GM19043 (cell line): ENCODE data around the gene VASN.
"Not testable (repeated sequence)": the region's sequence is repeated elsewhere in the genome, so short reads cannot be mapped to it uniquely, and the experiment has no call there.

Experiments
- ATAC-seq: cut with Tn5 transposase; IDR thresholded peaks from one replicate; pipeline ENCODE4 v1.9.1; 2021; ENCODE audit warnings: low read depth; ENCODE audit not compliant: unreplicated experiment

Gene VASN

DNA sequence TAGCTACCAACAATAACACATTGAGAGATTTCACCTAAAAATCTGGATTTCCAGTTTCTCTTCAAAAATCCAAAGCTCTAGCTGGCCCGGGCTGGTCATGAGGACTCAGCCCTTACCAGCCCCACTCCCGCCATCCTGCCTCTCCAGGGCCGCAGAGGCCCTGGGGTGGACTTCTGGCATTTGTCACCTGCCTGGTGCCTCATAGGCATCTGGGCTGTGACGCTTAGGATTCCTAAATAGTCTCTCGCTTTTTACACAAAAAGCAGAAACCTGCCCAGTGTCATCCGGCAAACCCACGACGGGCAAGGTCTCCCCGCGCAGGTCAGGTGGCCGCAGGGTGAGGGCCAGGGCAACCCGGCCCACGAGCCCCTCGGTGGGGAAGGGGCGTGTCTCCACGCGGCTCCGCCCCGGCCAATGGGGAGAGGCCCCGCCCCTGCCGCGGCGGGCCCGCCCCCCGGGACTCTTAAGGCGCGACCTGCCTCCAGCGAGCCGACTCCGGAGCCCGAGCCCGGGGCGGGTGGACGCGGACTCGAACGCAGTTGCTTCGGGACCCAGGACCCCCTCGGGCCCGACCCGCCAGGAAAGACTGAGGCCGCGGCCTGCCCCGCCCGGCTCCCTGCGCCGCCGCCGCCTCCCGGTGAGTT lies at the start of gene VASN:
Gene VASN (plus strand): TSS at position 492 of the 644 bp plus-strand sequence. CDS start 9,030 bp downstream, outside the sequence.
- peak; percentile 52 for ATAC-seq

DNA sequence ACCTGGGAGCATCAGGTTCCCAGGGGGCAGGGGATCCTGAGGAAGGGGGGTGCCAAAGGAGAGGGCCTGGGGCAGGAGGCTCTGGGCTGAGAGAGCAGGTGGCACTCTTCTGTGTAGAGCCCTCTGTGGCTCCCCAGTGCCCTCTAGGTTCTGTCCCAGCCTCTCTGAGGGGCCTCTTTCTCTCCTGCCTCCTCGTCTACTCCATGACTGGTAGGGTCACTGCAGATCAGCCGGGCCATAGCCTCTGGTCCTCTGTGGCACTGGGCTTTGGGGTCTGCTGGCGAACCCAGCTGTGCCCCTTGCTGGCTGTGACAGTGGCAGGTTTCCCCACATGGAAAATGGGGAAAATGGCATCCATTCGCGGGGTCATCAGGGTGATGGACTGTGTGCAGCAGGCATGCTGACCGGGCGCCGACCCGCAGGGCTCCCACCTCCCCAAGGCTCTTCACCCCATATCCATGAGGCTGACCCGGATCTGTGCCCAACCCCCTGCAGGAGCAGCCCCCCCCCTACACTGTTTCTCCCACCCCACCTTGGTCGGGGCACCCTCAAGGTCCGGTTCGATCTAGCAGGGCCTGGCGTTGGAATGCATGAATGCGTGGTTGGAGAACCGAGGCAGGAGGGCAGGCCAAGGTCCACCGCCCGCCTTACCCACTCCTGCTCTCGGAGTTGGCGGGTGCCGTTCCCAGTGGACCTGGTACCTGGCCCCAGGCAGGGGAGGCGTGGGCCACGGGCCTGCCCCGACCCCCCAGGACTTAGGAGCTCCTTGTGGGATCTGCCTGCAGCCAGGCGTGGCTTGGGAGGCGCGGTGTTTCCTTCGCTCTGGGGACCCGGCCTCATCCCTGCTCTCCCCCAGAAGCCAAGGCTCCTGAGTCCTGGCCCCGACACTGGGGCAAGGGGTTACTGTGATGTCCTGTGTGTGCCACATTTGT lies 49.3 kb upstream of the VASN start:
- no peak for ATAC-seq

DNA sequence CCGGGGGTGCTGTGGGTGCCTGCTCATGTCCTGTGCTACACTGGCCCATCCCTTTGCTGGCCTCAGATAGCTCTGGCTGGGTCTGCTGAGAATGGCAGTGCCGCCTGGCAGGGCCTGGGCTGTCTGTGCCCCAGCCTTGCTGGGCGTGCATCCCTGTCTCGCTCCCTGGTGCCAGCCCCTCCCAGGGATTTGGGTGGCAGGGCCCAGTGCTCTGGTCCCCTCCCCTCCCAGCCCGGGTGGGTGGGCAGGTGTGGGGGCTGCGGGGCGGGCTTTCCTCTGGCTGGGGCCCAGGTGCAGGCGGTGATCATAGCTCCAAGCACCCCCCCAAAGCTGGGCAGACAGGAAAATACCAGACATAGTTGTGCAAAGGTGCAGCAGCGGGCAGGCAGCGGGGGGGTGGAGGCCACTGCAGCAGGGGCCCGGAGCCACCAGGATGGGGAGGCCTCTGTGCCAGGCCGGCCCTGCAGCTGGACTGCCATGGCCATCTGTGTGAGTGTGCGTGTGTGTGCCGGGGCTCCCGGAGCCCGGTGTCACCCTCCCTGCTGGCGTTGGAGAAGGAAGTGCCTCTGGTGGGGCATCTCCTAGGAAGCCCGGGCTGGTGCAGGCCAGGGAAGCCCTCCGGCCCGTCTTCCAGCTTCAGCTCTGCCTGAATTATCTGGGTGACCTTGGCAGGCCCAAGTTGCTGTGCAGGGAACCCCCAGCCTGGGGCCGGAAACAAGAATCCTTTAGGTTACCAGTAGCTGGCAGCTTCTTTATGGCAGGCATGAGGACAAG lies 48.4 kb upstream of the VASN start:
- no peak for ATAC-seq

DNA sequence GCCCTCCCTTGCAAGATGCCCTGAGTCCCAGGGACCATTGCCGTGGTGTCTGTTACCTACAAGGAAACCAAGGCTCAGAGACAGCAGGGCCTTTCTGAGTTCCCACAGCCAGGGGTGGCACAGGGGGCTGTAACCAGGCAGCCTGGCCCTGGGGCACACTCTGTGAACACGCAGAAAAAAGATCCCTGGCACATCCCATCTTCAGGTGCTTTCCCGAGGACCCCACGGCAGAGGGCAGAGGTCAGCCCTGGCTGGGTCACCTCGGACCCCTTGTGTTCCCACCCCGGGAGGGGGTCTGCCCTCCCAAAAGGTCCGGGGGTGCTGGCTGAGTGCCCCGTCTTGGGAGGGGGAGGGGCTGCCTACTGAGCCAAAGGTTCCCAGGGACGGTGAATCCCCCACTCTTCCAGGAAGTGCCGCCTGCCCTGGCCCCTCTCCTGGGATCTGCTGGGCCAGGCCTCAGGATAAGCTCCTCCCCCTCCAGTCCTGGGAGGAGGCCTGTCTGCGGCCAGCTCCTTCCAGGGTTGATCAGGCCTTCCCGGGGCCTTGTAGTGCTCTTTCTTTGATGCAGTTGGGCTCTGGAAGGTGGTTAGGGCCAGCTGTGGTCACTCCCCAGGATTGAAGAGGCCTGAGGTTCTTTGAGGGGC lies 47.7 kb upstream of the VASN start:
- no peak for ATAC-seq

DNA sequence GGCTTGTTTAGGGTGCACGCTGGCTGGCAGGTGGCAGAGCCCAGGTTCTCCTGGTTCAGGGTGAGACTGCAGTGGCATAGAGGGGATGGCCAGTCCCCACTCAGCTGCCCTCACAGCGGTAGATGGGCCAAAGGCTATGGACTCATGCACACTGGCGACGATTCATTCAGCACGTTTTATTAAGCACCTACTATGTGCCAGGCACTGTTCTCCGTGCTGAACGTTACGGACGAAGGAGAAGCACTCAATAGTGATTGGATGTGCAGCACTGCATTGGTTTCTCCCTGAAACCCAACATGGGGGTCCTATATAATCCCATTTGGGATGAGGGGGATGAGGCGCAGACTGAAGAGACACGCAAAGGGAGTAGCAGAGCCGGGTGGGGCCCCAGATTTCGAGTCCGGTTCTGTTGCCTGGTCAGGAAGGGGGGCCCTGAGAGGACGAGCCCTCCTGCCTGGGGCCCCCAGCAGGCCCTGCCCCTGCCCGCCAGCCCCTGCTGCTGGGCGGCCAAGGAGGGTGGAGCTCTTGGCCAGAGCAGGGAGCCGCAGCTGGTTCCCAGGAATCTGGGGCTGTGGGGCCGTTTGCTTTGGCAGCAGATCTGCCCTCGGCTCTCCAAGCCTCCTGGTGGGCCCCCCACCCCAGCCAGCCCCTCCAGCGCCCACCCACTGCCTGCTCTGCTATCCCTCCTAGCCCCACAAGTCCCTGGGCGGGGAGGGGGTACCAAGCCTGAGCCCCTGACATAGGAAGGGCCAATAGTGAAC lies 47.0 kb upstream of the VASN start:
- ATAC-seq: no peak

DNA sequence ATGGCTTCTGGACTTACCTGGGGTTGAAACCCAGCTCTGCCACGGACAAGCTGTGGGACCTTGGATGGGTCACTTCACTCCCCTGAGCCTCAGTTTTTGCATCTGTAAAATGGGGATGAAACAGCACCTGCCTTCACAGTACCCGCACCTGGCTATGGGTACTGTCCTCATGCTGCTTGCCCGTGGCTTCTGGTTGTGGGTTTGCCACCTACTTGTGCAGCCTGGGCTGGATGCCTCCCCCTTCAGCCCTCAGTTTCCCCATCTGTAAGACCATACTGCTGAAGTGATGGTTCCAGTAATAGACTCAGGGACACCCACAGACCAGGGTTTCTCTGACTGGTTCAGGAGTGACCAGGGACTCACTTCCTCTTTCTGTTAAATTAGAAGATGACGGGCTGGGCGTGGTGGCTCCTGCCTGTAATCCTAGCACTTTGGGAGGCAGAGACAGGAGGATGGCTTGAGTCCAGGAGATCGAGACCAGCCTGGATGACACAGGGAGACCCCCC lies 46.3 kb upstream of the VASN start:
- no peak for ATAC-seq

DNA sequence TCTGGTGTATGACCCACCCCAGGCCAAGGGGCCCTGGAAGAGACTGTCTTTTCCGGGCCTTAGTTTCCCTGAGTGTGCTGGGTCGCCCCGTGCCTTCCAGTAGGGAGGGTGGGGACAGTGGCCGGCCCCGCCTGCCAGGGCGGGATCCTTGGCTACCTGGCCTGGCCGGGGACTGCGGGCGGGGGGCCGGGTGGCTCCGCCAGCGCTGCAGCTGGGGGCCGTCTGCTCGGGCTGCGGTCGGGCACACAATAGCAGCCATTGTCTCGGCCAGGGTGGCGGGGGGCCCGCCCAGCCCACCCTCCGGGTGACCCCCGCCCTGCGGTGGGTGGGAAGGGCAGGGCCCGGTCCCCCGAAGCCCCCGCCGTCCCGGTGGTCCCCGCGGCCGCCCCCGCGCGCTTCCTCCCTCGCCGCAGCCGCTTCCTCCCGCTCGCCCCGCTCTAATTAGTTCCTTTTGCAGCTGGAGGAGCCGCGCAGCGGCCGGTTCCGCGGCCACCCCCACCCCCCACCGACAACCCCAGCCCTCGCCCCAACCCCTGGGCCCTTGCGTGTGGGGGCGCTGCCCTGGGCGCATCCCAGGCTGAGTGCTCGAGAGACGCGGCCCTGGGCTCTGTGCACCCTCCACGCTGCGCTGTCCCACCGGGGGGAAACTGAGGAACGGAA lies 44.1 kb upstream of the VASN start:
- ATAC-seq: no peak

DNA sequence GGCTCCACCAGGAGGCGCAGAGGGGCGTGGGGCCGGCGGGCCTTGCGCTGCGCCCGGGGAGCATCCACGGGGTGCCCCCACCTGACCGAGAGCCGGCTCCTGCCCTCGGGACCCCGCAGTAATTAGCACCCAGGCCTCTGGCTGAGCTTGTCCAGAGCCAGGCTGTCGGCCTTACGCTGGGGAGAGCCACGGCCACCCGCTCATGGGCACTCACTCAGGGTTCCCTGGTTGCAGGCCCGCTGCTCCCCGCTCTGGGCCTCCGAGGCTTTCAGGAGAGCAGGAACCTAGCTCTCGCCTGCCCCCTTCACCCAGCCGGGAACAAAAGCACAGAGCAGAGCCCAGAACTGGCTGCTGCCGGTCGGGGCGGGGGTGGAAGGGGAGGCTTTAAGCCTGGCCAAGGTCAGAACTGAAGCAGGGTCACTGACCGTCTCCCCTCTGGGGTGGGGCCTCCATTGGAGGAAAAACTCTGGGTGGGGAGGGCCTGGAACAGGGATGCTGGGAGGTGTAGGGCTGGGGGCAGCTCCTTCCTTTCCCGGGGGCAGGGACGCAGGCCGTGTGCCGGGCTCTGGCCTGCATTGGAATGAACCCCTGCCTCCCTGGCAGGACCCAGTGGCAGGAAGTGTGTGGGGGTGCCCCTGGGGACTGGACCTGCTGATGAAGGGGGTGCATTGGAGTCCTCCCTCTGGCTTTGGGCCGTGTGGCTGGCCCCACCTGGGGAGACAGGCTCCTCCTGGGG lies 43.4 kb upstream of the VASN start:
- ATAC-seq: no peak

DNA sequence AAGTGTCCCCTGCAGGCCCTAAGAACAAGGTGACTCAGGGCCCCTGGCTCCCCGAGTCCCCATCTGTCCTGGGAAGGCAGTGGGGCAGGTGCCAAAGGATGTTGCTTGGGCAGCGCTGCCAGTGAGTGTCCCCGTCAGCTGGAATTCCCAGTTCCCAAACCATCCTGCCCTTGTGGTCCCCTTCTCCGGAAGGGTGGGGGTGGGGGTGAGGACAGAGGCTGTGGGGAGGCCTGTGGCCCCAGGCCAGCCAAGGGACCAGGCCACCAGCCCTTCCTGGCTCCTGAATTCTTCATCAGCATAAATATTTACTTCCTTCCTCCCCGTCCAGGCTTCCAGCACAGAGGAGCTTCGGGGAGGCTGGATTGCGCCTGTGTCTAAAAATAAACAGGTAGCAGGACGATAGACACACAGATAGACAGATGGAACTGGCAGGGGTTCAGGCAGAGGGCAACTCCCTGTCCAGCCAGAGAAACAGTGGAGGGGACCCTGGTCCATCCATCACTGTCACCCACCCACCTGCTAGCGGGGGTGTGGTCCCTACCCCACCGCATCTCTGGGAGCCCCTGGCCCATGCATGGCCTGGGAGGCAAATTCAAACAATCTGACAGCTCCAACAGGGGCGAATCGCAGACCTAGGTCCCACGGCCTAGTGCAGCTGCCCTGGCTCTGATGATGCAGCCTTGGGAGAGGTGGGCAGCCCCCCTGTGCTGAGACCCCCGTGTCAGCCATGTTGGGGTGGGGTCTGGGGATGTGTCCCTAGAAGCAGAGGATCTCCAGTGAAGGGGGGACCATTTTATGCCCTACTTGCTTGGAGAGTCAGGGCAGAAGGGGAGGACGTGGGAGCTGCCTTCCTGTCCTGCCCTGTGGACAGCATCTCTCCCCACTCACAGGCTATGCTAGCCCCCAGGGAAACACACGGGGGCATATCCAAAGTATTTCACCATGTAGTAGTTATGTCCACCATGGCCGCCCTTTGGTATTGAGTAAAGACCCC lies 42.6 kb upstream of the VASN start:
- ATAC-seq: no peak

DNA sequence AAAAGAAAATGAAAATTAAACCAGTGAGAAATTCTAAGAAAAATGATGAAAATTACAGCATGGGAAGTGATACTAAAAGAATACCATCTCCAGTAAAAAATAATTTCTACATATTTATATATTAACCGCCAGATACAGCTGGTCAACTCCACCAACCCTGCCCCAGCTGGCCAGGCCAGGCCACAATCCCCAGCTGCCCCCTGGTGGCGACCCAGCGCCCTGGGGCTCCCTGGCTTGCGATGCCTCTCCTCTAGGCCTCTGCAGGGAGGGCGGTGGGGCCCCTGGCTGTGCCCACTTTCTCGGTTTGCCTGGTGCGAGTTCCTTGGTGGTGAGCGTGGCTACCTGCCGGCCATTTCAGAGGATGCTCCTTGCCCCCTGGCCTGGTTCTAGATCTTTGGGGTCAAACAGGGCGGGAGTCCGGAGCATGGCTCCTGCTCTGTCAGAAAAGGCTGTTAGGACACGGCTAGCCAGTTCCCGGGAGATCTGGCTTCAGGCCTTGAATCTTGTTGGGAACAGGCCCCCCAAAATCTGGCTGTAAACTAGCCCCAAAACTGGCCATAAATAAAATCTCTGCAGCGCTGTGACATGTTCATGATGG lies 41.3 kb upstream of the VASN start:
- ATAC-seq: no peak

DNA sequence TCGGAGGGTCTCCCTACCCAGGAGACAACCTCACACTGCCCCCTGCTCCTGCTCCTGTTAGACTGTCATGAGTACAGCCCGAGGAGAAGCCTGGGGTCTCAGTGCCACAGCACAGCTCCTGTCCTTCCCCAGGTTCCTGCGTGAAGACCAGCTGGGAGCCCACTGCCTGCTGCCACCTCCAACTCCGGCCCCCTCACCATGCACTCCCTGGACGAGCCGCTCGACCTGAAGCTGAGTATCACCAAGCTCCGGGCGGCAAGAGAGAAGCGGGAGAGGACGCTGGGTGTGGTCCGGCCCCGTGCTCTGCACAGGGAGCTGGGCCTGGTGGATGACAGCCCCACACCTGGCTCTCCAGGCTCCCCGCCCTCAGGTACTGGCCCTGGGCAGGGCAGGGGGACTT lies 39.6 kb upstream of the VASN start:
- ATAC-seq: no peak

DNA sequence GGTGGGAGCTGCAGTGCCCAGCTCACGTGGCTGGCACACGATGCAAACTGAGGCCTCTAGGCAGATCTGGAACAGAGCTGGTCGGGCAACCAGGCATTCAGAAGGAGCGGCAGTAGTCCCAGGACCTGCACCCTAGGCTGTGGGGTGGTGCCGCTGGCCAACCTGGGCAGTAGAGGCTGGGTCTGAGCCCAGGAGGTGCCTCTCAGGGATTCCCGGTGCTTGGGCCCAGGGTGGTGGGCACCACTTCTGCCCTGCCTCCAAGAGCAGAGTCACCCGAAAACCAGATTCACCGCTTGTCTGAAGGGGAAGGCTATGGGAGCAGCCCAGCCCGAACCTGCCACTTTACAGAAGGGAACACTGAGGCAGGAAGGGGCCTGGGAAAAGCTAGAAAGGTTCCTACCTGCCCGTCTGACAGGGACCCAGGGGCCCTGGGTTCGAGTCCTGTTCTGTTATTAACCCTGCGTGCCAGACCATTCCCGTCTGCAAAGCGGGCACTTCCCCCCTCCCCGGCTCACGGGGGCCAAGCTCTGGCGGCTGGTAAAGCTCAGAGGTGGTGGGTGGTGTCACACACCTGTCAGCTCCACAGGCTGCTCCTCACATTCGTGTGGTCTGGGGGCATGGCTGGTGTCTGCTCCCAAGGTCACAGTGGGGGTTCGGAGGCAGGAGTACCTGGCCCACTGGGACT lies 38.9 kb upstream of the VASN start:
- ATAC-seq: no peak

DNA sequence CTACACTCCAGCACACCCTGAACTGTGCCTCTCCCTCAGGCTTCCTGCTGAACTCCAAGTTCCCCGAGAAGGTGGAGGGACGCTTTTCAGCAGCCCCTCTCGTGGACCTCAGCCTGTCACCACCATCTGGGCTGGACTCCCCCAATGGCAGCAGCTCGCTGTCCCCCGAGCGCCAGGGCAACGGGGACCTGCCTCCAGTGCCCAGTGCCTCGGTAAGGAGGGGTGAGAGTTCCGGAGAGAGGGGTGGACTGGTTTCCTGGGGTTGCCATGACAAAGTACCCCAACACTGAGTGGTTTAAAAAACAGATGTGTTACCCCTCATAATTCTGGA lies 38.4 kb upstream of the VASN start:
- no peak for ATAC-seq

DNA sequence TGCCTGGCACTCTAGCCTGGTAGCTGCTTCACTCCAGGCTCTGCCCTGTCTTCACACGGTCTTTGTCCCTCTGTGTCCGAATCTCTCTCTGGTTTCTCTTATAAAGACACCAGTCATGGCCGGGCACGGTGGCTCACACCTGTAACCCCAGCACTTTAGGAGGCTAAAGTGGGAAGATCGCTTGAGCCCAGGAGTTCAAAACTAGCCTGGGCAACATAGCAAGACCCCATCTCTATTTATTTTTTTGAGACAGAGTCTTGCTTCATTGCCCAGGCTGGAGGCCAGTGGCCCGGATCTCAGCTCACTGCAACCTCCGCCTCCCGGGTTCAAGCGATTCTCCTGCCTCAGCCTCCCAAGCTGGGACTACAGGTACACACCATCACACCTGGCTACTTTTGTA lies 37.9 kb upstream of the VASN start:
- ATAC-seq: not testable (repeated sequence)

DNA sequence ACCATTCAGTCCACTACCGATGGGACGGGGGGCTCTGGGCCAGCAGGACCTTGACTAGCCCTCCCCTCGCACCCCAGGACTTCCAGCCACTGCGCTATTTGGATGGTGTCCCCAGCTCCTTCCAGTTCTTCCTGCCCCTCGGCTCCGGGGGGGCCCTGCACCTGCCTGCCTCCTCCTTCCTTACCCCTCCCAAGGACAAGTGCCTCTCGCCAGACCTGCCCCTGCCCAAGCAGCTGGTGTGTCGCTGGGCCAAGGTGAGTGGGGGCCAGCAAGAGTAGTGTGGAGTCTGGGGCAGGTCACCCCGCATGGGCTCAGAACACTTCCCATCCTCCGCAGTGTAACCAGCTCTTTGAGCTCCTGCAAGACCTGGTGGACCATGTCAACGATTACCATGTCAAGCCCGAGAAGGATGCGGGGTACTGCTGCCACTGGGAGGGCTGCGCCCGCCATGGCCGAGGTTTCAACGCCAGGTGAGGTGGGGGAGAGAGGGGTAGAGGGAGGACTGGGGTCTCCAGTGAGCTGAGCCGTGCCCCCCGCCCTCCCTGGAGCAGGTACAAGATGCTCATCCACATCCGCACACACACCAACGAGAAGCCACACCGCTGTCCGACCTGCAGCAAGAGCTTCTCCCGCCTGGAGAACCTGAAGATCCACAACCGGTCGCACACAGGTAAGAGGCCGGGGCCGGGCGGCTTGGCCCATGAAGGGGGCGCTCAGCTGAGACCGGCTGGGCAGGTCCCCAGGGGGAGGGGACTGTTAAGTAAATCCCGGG lies 36.7 kb upstream of the VASN start:
- no peak for ATAC-seq
